GM10847 (cell line): ENCODE results near the gene RASGRP3.

ENCODE experiments used
- POLR2A ChIP-seq: IDR thresholded peaks from 2 replicates; pipeline ENCODE4 v1.6.1; 2011; ENCODE audit not compliant: insufficient read length; ENCODE audit errors: extremely low read depth

Gene RASGRP3

DNA sequence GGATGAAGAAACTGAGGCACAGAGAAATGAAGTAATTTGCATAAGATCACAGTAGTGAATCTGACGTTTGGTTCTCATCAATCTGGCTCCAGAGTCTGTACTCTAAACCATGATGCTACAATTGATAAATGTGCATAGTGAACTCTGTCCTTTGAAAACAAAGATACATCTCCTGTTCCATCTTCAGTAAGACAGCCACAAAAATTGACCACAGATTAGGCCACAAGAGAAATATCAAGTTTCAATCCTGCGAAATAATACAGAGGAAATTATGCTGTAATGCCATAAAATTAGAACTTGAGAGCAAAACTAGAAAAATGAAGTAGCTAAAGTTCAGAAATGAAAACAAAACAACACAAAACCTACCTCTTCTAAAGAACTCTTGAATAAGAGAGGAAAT, 94.2 kb downstream of the RASGRP3 start:
- TF ChIP-seq POLR2A: no peak

DNA sequence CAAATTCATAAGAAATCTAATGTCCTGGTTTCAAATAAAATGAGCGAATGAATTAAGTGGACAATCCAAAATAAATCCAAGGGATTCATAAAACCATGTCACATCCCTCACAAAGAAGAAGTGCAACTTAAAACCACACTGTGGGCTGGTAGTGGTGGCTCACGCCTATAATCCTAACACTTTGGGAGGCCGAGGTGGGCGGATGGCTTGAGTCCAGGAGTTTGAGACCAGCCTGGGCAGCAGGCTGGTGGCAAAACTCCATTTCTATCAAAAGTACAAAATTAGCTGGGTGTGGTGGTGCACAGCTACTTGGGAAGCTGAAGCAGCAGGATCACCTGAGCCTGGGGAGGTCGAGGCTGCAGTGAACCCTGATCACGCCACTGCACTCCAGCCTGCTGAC, 97.2 kb downstream of the RASGRP3 start:
- no peak for TF ChIP-seq POLR2A

DNA sequence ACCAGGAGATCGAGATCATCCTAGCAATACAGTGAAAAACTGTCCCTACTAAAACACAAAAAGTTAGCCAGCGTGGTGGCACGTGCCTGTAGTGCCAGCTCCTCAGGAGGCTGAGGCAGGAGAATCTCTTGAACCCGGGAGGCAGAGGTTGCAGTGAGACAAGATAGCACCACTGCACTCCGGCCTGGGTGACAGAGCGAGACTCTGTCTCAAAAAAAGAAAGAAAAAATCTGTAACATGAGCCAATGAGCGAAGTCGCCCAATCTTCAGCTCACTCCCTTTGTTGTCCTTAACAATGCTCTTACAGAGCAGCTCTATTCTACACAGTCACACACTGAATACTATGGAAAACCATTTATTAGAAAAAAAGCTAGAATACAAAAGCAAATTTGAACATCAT, 100.6 kb downstream of the RASGRP3 start:
- TF ChIP-seq POLR2A: no peak

DNA sequence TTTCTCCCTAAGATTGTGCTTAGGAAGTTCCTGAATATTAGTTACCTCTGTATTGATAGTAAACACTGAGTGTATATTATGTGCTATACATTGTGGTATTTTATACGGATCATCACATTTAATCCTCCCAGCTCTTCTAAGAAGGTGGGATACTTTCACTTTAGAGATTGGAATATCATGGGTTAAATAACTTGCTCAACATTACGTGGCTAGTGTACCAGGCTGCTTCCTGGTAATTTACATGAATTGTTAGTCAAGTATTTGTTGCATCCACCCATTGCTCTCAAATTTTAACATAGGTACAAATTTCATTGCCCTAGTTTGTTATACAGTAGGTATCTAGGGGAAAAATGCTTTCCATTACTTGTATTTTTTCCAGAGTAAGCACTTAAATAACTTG, 101.2 kb downstream of the RASGRP3 start:
- no peak for TF ChIP-seq POLR2A

DNA sequence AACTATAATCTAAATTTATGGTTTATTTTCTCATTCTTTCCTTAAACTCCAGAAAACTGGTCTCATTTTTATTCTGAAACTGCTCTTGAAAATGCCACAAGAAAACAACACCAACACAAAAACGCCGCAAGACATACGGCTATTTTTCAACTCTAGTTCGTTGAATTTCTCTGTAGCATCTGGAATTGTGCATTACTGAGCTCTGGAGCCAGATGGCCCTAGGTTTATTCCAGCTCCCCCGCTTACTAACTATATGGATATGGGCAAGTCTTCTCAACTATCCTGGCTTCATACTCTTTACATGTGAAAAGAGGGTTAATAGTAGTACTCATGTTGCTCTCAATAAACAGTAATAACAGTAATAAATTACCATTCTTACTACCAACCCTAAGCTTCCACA, 102.8 kb downstream of the RASGRP3 start:
- TF ChIP-seq POLR2A: no peak

DNA sequence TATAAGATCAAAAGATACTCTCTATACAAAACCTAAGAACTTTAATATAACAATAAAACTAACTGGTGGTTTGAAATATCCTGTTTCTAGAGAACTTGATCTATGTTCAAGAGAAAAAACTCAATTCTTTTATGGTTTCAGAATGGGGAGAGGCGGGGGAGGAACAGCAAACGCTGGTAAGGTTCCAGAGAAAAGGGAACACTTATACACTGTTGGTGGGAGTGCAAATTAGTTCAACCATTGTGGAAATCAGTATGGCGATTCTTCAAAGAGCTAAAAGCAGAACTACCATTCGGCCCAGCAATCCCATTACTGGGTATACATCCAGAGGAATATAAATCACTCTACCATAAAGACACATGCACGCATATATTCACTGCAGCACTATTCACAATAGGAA, 105.4 kb downstream of the RASGRP3 start:
- no peak for TF ChIP-seq POLR2A

DNA sequence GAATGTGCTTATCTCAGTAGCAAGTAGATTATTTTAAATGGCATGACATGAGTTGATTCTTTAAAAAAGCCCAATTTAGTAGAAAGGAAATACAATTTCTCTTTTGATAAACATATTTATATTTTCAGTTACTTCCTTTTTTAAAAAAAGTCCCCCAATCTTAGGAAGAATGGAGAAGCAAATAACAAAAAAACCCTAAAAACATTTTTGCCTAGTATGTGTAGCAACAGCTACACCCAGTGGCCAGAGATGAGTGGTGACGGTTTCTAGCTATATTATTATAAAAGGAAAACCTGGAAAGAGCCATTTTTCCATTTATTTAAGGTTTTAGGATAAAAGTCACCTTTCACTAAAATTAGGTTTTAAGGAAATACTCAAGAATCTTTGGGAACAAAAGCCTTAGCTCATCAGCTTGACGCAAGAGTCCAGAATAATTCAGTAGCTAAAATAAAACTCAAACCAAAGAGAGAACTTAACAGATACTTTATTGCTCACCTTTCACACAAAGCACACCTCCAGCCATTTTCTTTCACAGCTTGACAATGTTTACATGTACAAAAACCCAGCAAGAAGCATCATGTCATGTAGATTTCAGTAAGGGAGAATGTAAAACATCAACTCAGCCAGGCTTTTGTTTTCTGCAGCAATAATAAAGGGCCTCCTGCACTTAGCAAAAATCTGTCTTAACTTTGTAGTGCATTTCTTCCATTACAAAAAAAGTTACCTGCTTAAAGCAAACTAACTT, 106.9 kb downstream of the RASGRP3 start:
- TF ChIP-seq POLR2A: no peak

DNA sequence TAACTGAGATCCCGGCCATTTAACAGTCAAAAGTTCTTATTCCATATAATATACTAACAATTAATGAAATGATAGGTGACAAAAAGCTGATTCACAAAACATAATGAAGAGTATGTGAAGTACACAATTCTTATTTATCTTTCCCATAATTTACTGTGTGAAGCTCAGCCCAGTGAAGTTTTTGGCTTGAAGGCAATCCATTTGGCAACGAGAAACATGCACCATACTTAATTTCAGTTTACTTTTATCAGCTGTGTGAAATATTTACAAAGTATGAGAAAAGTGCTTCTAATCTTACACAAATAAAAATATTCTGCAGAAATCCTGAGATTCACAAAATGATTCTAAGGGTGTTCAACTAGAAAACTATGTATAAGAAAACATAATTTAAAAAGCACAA, 110.3 kb downstream of the RASGRP3 start:
- TF ChIP-seq POLR2A: no peak

DNA sequence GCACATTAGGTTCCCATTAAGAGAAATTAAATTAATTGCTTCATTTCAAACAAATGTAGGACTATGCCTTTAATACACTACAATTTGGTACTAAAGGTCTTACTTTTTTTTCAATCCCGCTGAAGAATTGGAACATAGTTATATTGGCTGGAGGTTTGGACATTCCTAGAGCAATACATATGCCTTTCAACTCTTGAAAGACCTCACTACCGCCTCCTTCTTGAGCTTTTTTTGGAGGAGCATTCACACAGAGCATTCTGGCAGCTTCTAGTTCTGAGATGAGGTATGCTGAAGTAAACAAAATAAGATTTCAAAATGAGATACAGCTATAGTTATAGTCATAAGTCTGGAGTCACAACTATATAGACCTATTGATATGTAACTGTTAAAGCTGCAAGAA, 111.8 kb downstream of the RASGRP3 start:
- no peak for TF ChIP-seq POLR2A

DNA sequence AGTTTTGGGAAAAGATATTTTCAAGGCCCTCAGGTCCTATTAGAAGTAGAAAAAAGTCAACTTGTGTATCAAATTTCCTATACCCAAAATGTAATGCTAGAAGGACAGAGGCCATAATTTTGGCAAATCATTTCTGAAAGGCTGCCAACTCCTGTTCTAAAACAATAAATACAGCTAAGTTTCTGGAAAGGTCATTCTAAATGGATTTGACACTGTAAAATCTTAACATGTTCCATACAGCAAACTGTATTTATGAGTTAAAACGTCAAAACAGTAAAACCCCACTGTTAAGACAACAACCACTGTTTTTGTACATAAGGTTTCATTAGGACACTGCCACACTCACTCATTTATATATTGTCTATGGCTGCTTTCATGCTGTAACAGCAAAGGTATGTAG, 113.0 kb downstream of the RASGRP3 start:
- no peak for TF ChIP-seq POLR2A

DNA sequence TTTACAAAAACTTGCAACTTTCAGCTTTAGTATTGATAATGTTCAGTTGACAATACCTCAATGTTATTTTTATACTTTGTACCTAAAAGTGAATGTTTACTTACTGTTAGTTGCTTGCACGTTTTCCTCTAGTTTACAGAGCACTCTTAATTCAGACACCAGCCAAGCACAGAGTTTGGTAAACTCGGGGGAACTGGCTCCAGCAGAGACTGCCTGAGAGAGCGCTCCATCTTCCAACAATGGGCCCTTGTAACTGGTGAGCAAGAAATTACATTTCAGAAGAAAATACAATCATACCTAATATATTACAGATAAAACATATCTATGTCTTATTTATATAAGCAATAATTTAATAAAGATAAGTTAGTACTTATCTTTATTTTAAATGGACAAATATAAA, 118.9 kb downstream of the RASGRP3 start:
- TF ChIP-seq POLR2A: no peak

DNA sequence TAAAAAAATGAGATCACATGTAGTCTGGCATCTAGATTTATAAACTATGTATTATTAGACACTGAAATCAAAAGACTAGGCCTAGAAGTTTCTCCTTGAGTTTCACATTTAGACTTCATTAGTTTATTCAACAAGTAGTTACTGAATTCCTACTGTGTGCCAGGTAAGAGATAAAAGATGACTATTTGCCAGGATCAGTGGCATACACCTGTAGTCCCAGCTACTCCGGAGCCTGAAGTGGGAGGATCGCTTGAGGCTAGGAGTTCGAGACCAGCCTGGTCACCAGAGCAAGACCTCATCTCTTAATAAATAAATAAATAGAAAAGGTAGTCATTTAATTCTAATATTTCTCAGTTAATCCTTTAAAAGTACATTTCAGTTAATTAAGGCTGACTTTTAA, 120.6 kb downstream of the RASGRP3 start:
- no peak for TF ChIP-seq POLR2A

DNA sequence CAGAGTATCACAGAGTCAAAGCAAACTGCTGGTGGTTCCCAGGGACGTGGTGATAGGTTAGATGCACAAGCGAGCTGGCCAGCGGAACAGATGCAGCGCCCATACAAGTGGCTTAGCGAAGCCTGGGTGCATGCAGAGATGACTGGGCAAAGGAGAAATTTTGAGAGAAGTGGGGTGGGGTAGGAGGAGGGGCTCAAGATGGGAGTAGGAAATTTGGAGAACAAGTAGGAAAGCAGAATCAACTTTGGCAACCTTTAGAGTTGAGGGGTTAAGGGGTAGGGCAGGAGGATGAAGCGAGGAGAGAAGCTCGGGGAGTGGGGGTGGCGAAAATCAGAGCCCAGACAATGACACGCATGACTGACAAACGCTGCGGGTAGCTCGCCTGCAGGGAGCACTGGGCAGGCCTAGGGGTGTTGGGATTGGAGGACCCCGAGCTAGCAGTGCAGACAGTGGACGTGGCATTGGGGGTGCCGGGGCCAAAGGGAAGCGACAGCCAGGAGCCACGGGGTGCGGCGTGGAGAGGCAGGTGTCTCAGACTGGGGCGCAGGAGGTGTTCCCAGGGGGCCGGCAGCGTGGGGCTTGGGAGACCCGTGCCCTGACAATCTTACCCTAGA, 122.2 kb downstream of the RASGRP3 start:
- no peak for TF ChIP-seq POLR2A

DNA sequence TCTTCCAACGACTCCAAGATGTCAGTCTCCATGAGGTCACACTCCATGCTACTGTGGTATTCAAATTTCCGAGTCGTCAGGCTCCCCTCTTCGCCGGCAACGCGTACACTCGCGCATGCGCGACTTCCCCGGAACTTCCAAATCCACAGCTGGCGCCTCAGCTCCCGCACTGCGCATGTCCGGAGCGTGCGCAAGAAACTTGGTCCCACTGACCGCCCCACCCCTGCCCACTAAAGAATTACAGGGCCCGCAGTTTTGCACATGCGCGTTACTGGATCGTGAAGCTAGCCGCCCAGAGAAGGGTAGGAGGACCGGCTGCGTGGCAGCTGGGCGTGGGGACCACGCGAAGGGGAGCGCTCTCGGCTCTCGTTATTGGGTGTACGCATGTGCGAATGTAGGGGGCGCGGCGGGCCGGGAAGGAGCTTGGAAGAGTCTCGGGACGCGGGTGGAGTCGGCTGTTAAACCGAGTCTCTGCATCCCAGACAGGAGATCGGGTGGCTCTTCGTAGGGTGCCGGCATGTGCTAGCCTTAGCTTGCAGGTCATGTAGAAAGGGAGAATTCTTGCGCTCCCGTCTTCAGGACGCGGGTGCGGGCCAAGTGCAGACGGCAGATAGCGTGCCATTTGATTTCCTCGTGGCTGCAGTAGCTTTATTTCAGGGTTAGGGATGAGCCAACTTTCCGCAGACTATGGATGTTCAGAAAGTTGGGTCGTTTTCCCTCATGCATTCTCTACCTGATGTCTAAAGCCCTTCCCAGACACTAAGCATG, 122.9 kb downstream of the RASGRP3 start, which contains the start of gene FAM98A:
Gene FAM98A (minus strand): TSS at position 125 of the 768 bp plus-strand sequence. CDS start 78 bp downstream, at position 47.
- TF ChIP-seq POLR2A: peak; percentile 45

DNA sequence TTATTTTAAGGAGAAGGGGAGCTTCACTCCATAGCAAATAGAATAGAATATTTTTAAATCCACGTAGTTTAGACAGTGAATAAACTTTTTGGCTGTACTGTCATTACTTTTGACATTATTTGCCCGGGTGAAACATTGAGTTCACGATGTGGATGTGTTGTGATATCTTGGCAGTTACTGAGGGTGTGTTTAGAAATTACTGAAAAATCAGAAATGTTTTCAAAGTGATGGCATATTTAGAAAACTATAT, 123.4 kb downstream of the RASGRP3 start:
- TF ChIP-seq POLR2A: no peak

DNA sequence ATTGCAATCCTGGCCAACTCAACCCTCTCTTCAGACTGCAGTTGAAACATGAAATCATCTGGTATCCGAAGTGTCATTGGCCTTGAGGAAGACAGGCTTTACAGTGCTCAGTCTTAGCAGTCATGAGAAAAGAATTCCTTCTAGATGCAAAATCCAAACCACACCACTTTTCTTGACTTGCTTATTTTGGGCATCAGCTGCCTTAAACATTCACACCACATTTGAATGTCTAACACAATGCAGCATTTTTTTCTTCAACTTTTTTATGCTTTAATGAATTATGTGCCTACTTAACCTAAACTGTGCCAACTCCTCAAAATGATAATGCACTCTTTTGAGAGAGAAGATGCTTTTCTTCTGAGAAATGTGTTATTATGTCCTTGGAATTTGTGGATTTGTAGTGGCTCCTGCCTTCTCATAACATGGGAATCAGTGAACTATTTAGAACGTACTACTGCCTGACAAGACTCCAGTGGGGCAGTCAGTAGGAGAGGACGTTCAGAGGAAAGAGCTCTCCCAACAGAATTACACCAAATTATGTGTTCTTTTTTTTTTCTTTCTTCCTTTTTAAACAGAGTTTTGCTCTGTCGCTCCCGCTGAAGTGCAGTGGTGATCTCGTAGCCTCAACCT, 125.9 kb downstream of the RASGRP3 start:
- no peak for TF ChIP-seq POLR2A

DNA sequence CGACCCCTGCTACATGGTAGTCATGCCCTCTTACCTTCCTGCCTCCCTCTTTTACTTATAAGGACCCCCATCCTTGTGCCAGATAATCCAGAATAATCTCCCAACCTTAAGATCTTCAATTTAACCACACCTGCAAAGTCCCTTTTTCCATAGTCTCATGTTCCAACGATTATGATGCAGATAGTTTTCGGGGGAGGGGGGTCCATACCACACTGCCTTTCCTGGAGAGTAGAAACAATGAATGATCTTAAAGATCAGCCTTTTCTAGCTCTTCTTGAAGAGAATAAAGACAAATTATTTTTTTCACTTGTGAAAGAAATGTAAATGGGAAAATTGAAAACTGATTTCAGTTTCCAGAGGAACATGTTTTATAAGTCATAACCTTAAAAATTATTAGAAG, 127.0 kb downstream of the RASGRP3 start:
- TF ChIP-seq POLR2A: no peak

DNA sequence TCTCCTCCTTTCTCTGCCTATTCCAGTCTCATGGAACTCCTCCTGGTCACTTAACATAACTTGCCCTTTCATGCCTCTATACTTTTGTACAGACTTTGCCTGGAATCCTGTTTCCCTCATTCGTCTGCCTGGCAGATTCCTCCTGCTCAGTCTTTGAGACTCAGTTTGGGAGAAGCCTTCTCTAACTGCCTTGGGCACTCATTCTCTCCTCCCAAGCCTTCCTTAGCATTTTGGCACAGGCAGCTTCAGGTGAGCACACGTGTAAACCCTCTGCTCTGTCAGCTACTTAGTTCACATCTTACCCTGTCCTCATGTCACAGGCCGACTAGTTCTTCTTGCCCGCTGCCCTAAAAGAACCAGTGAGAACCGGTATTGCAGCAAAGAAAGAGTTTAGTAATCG, 128.6 kb downstream of the RASGRP3 start:
- no peak for TF ChIP-seq POLR2A
